Endothelial cell of umbilical vein (primary cell): Measurements from ENCODE around the gene MAEA. TPM values are rescaled to one million over a fixed set of nuclear protein-coding genes. Genes with fewer than 3 reads are reported as not detected.

Source experiments
- BruUV-seq: library from RNA; stranded (reverse); fragments of 400-500 nt; replicated peaks from 2 replicates; lab custom pipeline; 2021; lab: Mats Ljungman, UMichigan
- CTCF ChIA-PET: fragments of 300-600, 350-600 bp; sonication (Branson Sonifier 250); formaldehyde crosslinking; loops from one replicate; lab custom pipeline; 2021; ENCODE audit warnings: antibody characterized with exemption, inconsistent platforms; lab: Charles Lee
- POLR2A ChIA-PET: fragments of 300-600, 350-600 bp; sonication (Branson Sonifier 250); formaldehyde crosslinking; loops from one replicate; lab custom pipeline; 2021; ENCODE audit warnings: antibody characterized with exemption, inconsistent platforms; lab: Charles Lee
- DNase-seq: peaks from one replicate; pipeline ENCODE4 v3.0.0-alpha.2; 2011; ENCODE audit warnings: low read depth, low spot score
- FAIRE-seq: peaks from 2 replicates; lab custom pipeline; 2011; peaks lifted over from hg19 to GRCh38; lab: Jason Lieb, UNC
- H2AFZ ChIP-seq: 2 replicates; pipeline ENCODE4 v1.6.0; 2012; ENCODE audit warnings: low read depth, low read length, control low read depth, inconsistent platforms
- H3K27ac ChIP-seq: 2 replicates; pipeline ENCODE4 v1.5.1; 2011; ENCODE audit warnings: low read depth, mild to moderate bottlenecking, control low read depth, low read length, moderate library complexity; ENCODE audit not compliant: insufficient read depth
- H3K27me3 ChIP-seq, 2 experiments: 2 replicates each; pipeline versions ENCODE4 v1.6.0 to v1.6.1; 2011; ENCODE audit warnings: low read length in 2 of 2, mixed read lengths in 1 of 2; ENCODE audit not compliant: control insufficient read depth in 2 of 2, insufficient read depth in 2 of 2
- H3K36me3 ChIP-seq, 2 experiments: 2 replicates in 1 of 2; 3 replicates in 1 of 2; pipeline ENCODE4 v1.5.1; 2011; ENCODE audit warnings: low read length in 2 of 2, mild to moderate bottlenecking in 1 of 2, moderate library complexity in 1 of 2; ENCODE audit not compliant: control insufficient read depth in 2 of 2, insufficient read depth in 2 of 2; ENCODE audit errors: extremely low read depth in 1 of 2
- H3K4me1 ChIP-seq: 3 replicates; pipeline ENCODE4 v1.5.1; 2011; ENCODE audit warnings: mild to moderate bottlenecking, low read length; ENCODE audit not compliant: control insufficient read depth, insufficient read depth; ENCODE audit errors: extremely low read depth
- H3K4me2 ChIP-seq: 2 replicates; pipeline ENCODE4 v1.6.1; 2011; ENCODE audit warnings: low read length, control low read depth, mixed read lengths; ENCODE audit not compliant: insufficient read depth
- H3K4me3 ChIP-seq, 3 experiments: fragments of 200-600 bp in 1 of 3; sonication (generic), shearing (Covaris generic) in 1 of 3; replicated peaks in 1 of 3; 2 replicates each; pipeline ENCODE4 v1.5.1; 2011 to 2016; ENCODE audit warnings: control low read depth in 3 of 3, low read length in 3 of 3, mild to moderate bottlenecking in 2 of 3, inconsistent platforms in 1 of 3, low read depth in 1 of 3, moderate library complexity in 1 of 3; ENCODE audit not compliant: insufficient read depth in 1 of 3
- H3K79me2 ChIP-seq: 2 replicates; pipeline ENCODE4 v1.6.0; 2012; ENCODE audit warnings: low read length, inconsistent platforms; ENCODE audit not compliant: control insufficient read depth, insufficient read depth
- H3K9ac ChIP-seq: replicated peaks from 2 replicates; pipeline ENCODE3; 2011; ENCODE audit warnings: low read length, control low read depth; ENCODE audit not compliant: insufficient read depth; ENCODE audit errors: extremely low read depth
- H3K9me1 ChIP-seq: replicated peaks from 3 replicates; pipeline ENCODE4 v1.6.0; 2011; ENCODE audit warnings: mild to moderate bottlenecking, low read length; ENCODE audit not compliant: control insufficient read depth, insufficient read depth; ENCODE audit errors: extremely low read depth
- H3K9me3 ChIP-seq: replicated peaks from 2 replicates; pipeline ENCODE4 v1.5.1; 2012; ENCODE audit warnings: low read length, inconsistent platforms; ENCODE audit not compliant: control insufficient read depth, insufficient read depth
- H4K20me1 ChIP-seq: replicated peaks from 2 replicates; pipeline ENCODE3; 2011; ENCODE audit warnings: mild to moderate bottlenecking, low read length; ENCODE audit not compliant: control insufficient read depth, insufficient read depth; ENCODE audit errors: extremely low read depth
- CTCF ChIP-seq, 2 donors: IDR thresholded peaks; 1 replicate in 1 of 2; 2 replicates in 1 of 2; pipeline ENCODE4 v1.5.1; 2011; ENCODE audit warnings: low read length in 2 of 2, mild to moderate bottlenecking in 2 of 2, moderate library complexity in 2 of 2, control low read depth in 1 of 2, inconsistent platforms in 1 of 2, low read depth in 1 of 2; ENCODE audit not compliant: insufficient read depth in 1 of 2; ENCODE audit errors: extremely low read depth in 1 of 2
- EZH2 ChIP-seq: IDR thresholded peaks from 2 replicates; pipeline ENCODE4 v1.6.1; 2012; ENCODE audit warnings: borderline replicate concordance, low read depth, mild to moderate bottlenecking, moderate library complexity, low read length, inconsistent platforms; ENCODE audit not compliant: severe bottlenecking
- FOS ChIP-seq: IDR thresholded peaks from 2 replicates; pipeline ENCODE4 v1.6.1; 2011; ENCODE audit warnings: mild to moderate bottlenecking, low read length, moderate library complexity, borderline replicate concordance; ENCODE audit not compliant: insufficient read depth
- GATA2 ChIP-seq: IDR thresholded peaks from 2 replicates; pipeline ENCODE4 v1.7.0; 2011; ENCODE audit warnings: low read depth, mild to moderate bottlenecking, moderate library complexity, mixed read lengths, low read length; ENCODE audit not compliant: insufficient read length, insufficient read depth
- JUN ChIP-seq: IDR thresholded peaks from 2 replicates; pipeline ENCODE4 v1.6.1; 2011; ENCODE audit warnings: borderline replicate concordance, low read depth; ENCODE audit not compliant: insufficient read length, insufficient read depth
- MAX ChIP-seq: IDR thresholded peaks from 2 replicates; pipeline ENCODE4 v1.6.1; 2011; ENCODE audit not compliant: insufficient read depth, insufficient read length
- MYC ChIP-seq: IDR thresholded peaks from one replicate; pipeline ENCODE4 v1.6.1; 2011; ENCODE audit warnings: mild to moderate bottlenecking, low read depth, low read length
- POLR2A ChIP-seq: IDR thresholded peaks from 2 replicates; pipeline ENCODE4 v1.6.1; 2012; ENCODE audit warnings: low read depth, mild to moderate bottlenecking, control low read depth, low read length
- POLR2AphosphoS5 ChIP-seq: IDR thresholded peaks from 2 replicates; pipeline ENCODE4 v1.6.1; 2012; ENCODE audit warnings: low read depth, mild to moderate bottlenecking, control low read depth, low read length, moderate library complexity; ENCODE audit not compliant: insufficient read depth
- dilution Hi-C: fragments of 300-500 bp; cut with MboI; formaldehyde crosslinking; loops from one replicate; pipeline ENCODE4 v1.15.0; 2019; ENCODE audit warnings: low sequenced_read_pairs; ENCODE audit not compliant: extremely low pct_ligation_motif_present
- intact Hi-C: fragments of 100-400 bp; cut with micrococcal nuclease; formaldehyde crosslinking; loops from one replicate; pipeline ENCODE4 v1.10.0; 2022
- polyA plus RNA-seq, 4 experiments: library from polyadenylated mRNA; depleted of rRNA in 3 of 4; stranded (reverse) in 3 of 4; unstranded in 1 of 4; fragments of >200 nt; gene quantifications; 2 replicates each; pipeline versions ENCODE4 v1.2.1 to v1.2.3, GENCODE V29; 2011 to 2012; ENCODE audit warnings: missing spikeins in 1 of 4
- total RNA-seq: library from RNA; stranded (reverse); gene quantifications from 2 replicates; pipeline ENCODE4 v1.2.3, GENCODE V29; 2021

The MAEA gene
- total and polyA plus RNA-seq, 2 donors (not counting 3 experiments of a cell fraction or from before 2014, with no cell fraction given), result 66.0 to 108 TPM

DNA sequence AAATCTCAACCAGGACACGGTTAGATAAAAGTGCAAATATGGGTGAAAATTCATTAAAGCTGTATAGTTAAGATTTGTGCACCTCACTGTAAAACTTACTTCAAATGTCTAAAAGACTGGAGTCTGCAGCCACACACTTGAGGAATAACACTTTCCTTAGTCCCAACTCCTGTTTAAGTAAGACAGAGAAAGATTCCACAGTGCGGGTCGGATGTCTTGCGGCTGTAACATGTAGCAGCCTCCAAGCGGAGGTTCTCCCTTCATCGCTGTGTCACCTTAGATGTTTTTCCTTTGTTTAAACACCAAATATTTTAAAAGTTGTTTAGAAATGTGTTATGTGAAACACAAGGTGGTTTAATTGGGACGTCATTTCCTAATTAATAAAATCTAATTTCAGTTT, 905 bp upstream of the MAEA start:
- H4K20me1 ChIP-seq, result no peaks in the 10 kb centered on the region
- H3K27ac ChIP-seq, result no peak overlapping the region
- DNase-seq (no peak), FAIRE-seq (peak; percentile 66)
- peak overlapping the region; percentile 31 for H2AFZ ChIP-seq
- dilution Hi-C loops (no loop called here), intact Hi-C loops (loop anchor here (1.0 kb wide), 3 partner anchors 21 to 121 kb away; partner anchors contain the start of gene UVSSA)
- H3K9me1 ChIP-seq, result no peaks in the 10 kb centered on the region
- peaks cover 40% of the 10 kb centered on the region for H3K79me2 ChIP-seq
- peak overlapping the region; percentile 53 for H3K4me2 ChIP-seq
- TF ChIP-seq EZH2 (no peak), JUN (no peak)
- ChIA-PET POLR2A (interaction anchor here (0.5 to 0.8 kb wide), 2 partner anchors 40 to 91 kb away, joined by 3 read pairs; partner anchors contain the start of gene CTBP1), CTCF (interaction anchor here (1.0 to 1.2 kb wide), 3 partner anchors 11 to 39 kb away, joined by 3 to 7 read pairs (median 3); no protein-coding TSS in a partner anchor)
- peaks cover 0 to 3% of the 10 kb centered on the region in 2 experiments for H3K36me3 ChIP-seq
- no TSS peak for BruUV-seq
- H3K9ac ChIP-seq, result peak overlapping the region; percentile 79
- H3K4me3 ChIP-seq, result peak overlapping the region; percentile 84 to 87 (median 86)
- H3K9me3 ChIP-seq, result no peaks in the 10 kb centered on the region
- peaks cover 16% of the 10 kb centered on the region for H3K4me1 ChIP-seq
- no peaks in the 10 kb centered on the region for H3K27me3 ChIP-seq

GRCh38 chr4:1290165-1290977, 680 bp downstream of the MAEA start:
- Histone ChIP-seq H3K4me2 (peak overlapping the region; percentile 58), H2AFZ (peak overlapping the region; percentile 83), H3K9me1 (no peaks in the 10 kb centered on the region), H3K9me3 (no peaks in the 10 kb centered on the region), H3K79me2 (peaks cover 55% of the 10 kb centered on the region), H3K27me3 (no peaks in the 10 kb centered on the region), H3K9ac (peak overlapping the region; percentile 88), H3K36me3 (peaks cover 0 to 3% of the 10 kb centered on the region in 2 experiments), H4K20me1 (no peaks in the 10 kb centered on the region), H3K4me1 (peaks cover 16% of the 10 kb centered on the region), H3K27ac (peak overlapping the region; percentile 67), H3K4me3 (peak overlapping the region; percentile 47 to 87 (median 86))
- TSS peak; percentile 42 for BruUV-seq
- POLR2A ChIA-PET, result no interaction called here
- FAIRE-seq (no peak), DNase-seq (peak; percentile 23)
- CTCF ChIA-PET, result interaction anchor here (0.6 to 1.3 kb wide), 2 partner anchors 19 to 56 kb away, joined by 3 to 10 read pairs; partner anchors contain the start of gene UVSSA
- dilution Hi-C loops (no loop called here), intact Hi-C loops (no loop called here)
- TF ChIP-seq JUN, result no peak
- TF ChIP-seq MYC, result no peak
- TF ChIP-seq FOS, result no peak
- TF ChIP-seq POLR2A, result no peak
- no peak for TF ChIP-seq EZH2
- TF ChIP-seq CTCF (IDR thresholded peaks at IDR 0.05; ENCODE audit: extremely low read depth in 1 of 2, insufficient read depth in 1 of 2, low read depth in 1 of 2, low read length in 2 of 2), result no peak
- no peak for TF ChIP-seq GATA2
- no peak for TF ChIP-seq MAX
- TF ChIP-seq POLR2AphosphoS5, result no peak
